HepG2 (cell line): ENCODE measurements around the gene WDR82. TPM values are rescaled to one million over a fixed set of nuclear protein-coding genes. Genes with fewer than 3 reads are reported as not detected.

ENCODE experiments used
- CREB1 ChIP-seq, 2 experiments: fragments of 450-650 bp in 1 of 2; IDR thresholded peaks; 2 replicates each; pipeline ENCODE4 v1.6.1; 2016 to 2017; ENCODE audit warnings: control low read depth in 1 of 2, mild to moderate bottlenecking in 1 of 2, missing compliant biosample characterization in 1 of 2, missing genetic modification characterization in 1 of 2
- FOXA3 ChIP-seq: IDR thresholded peaks from 2 replicates; pipeline ENCODE4 v1.6.1; 2016; ENCODE audit warnings: missing genetic modification reagents, missing compliant biosample characterization
- FUBP1 ChIP-seq: sonication (generic); formaldehyde crosslinking; IDR thresholded peaks from 2 replicates; pipeline ENCODE4 v1.5.1; 2020; ENCODE audit warnings: missing genetic modification reagents, mild to moderate bottlenecking, borderline replicate concordance
- HHEX ChIP-seq: IDR thresholded peaks from 2 replicates; pipeline ENCODE4 v1.6.1; 2016; ENCODE audit warnings: control low read depth
- HOXA7 ChIP-seq: sonication (generic); formaldehyde crosslinking; IDR thresholded peaks from 2 replicates; pipeline ENCODE4 v1.8.1; 2022; ENCODE audit warnings: mild to moderate bottlenecking, missing genetic modification reagents, moderate library complexity
- IRF9 ChIP-seq: sonication (generic); formaldehyde crosslinking; IDR thresholded peaks from 2 replicates; pipeline ENCODE4 v1.8.0; 2022; ENCODE audit warnings: missing genetic modification reagents, mild to moderate bottlenecking, borderline replicate concordance
- LCORL ChIP-seq, 2 experiments: fragments of 450-650 bp in 1 of 2; sonication (generic) in 1 of 2; formaldehyde crosslinking in 1 of 2; IDR thresholded peaks; 2 replicates each; pipeline versions ENCODE4 v1.5.0 to v1.6.1; 2017 to 2020; ENCODE audit warnings: antibody characterized with exemption in 1 of 2, missing genetic modification reagents in 1 of 2
- NR2C2 ChIP-seq: sonication (generic); formaldehyde crosslinking; IDR thresholded peaks from 2 replicates; pipeline ENCODE4 v1.4.0; 2020; ENCODE audit warnings: missing genetic modification reagents, mild to moderate bottlenecking, moderate library complexity, borderline replicate concordance
- REL ChIP-seq: sonication (generic); formaldehyde crosslinking; conservative IDR thresholded peaks from 2 replicates; pipeline ENCODE4 v1.8.0; 2022; ENCODE audit warnings: mild to moderate bottlenecking, missing genetic modification reagents, moderate library complexity
- SSRP1 ChIP-seq: IDR thresholded peaks from 2 replicates; pipeline ENCODE4 v1.6.1; 2016; ENCODE audit warnings: control low read depth
- THRA ChIP-seq: sonication (generic); formaldehyde crosslinking; IDR thresholded peaks from 2 replicates; pipeline ENCODE4 v1.4.0; 2020; ENCODE audit warnings: missing genetic modification reagents, borderline replicate concordance
- ZNF124 ChIP-seq: sonication (generic); formaldehyde crosslinking; IDR thresholded peaks from 2 replicates; pipeline ENCODE4 v1.4.0; 2020; ENCODE audit warnings: missing genetic modification reagents
- ZNF354B ChIP-seq: sonication (generic); formaldehyde crosslinking; IDR thresholded peaks from 2 replicates; pipeline ENCODE4 v1.8.0; 2022; ENCODE audit warnings: mild to moderate bottlenecking, missing genetic modification reagents
- ZNF563 ChIP-seq: sonication (generic); formaldehyde crosslinking; IDR thresholded peaks from 2 replicates; pipeline ENCODE4 v1.8.0; 2022; ENCODE audit warnings: mild to moderate bottlenecking, moderate library complexity, missing genetic modification reagents
- ZNF644 ChIP-seq: IDR thresholded peaks from 2 replicates; pipeline ENCODE4 v1.6.1; 2016; ENCODE audit warnings: low read depth
- ZNF792 ChIP-seq: IDR thresholded peaks from 2 replicates; pipeline ENCODE4 v1.6.1; 2016
- polyA plus RNA-seq, 8 experiments: library from polyadenylated mRNA; depleted of rRNA in 3 of 8; stranded (reverse) in 7 of 8; unstranded in 1 of 8; fragments of >200 nt; fragmentation: Illumina TruSeq in 4 of 8; extraction: Trizol in 4 of 8; gene quantifications; 2 replicates each; pipeline versions ENCODE4 v1.2.1 to v1.2.3, GENCODE V29; 2011 to 2016; ENCODE audit warnings: low read depth in 4 of 8, missing spikeins in 1 of 8, mixed read lengths in 1 of 8; ENCODE audit not compliant: insufficient read depth in 1 of 8
- total RNA-seq, 5 experiments: library from RNA; depleted of rRNA; stranded (reverse); fragments of >200 nt; fragmentation: Illumina TruSeq; extraction: Trizol; gene quantifications; 2 replicates each; pipeline ENCODE4 v1.2.3, GENCODE V29; 2016; ENCODE audit warnings: low read depth in 1 of 5
- TF ChIP-seq, protein P1 (sequence below): sonication (generic); formaldehyde crosslinking; IDR thresholded peaks from 2 replicates; pipeline ENCODE4 v1.4.0; 2020; ENCODE audit warnings: missing genetic modification reagents; ENCODE audit errors: not compliant biosample characterization
- TF ChIP-seq, protein P2 (sequence below): IDR thresholded peaks from 2 replicates; pipeline ENCODE4 v1.6.1; 2016; ENCODE audit warnings: missing compliant biosample characterization, missing genetic modification reagents, borderline replicate concordance
- TF ChIP-seq, protein P3 (sequence below): sonication (generic); formaldehyde crosslinking; IDR thresholded peaks from 2 replicates; pipeline ENCODE4 v1.4.0; 2020; ENCODE audit warnings: missing genetic modification reagents
- TF ChIP-seq, protein P4 (sequence below): sonication (generic); formaldehyde crosslinking; IDR thresholded peaks from 2 replicates; pipeline ENCODE4 v1.5.0; 2020; ENCODE audit warnings: missing genetic modification reagents, mild to moderate bottlenecking, borderline replicate concordance

The WDR82 gene
- total and polyA plus RNA-seq, 2 of the 13 experiments (the other 11 are each of a cell fraction or from before 2014, with no cell fraction given), result 39.1 to 59.5 TPM

DNA sequence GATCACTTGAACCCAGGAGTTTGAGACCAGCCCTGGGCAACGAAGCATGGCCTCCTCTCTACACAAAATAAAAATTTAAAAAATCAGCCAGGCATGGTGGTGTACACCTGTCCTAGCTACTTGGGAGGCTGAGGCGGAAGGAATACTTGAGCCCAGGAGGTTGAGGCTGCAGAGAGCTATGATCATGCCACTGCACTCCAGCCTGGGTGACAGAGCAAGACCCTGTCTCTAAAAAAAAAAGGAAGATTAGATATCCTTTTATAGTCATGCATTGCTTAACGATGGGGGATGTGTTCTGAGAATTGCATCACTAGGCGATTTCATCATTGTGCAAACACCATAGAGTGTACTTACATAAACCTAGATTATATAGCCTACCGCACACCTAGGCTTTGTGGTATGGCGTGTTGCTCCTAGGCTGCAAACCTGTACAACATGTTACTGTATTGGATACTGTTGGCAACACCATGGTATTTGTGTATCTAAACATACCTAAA lies 67.9 kb downstream of the WDR82 start (continued):
- TF ChIP-seq, protein P1, sequence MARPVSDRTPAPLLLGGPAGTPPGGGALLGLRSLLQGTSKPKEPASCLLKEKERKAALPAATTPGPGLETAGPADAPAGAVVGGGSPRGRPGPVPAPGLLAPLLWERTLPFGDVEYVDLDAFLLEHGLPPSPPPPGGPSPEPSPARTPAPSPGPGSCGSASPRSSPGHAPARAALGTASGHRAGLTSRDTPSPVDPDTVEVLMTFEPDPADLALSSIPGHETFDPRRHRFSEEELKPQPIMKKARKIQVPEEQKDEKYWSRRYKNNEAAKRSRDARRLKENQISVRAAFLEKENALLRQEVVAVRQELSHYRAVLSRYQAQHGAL, result no peak
- TF ChIP-seq ZNF124 (CRISPR knock-in tag), result peak; percentile 55; the same call in 1 of the 2 replicates
- peak; percentile 88 for TF ChIP-seq THRA (CRISPR knock-in tag)
- TF ChIP-seq ZNF563 (CRISPR knock-in tag), result 0 out of 2 replicates have a peak, but pooled peaks have one; percentile 29
- TF ChIP-seq HOXA7 (CRISPR knock-in tag), result no peak
- TF ChIP-seq HHEX, result peak; percentile 75; the same call in 1 of the 2 replicates
- TF ChIP-seq, protein P2, sequence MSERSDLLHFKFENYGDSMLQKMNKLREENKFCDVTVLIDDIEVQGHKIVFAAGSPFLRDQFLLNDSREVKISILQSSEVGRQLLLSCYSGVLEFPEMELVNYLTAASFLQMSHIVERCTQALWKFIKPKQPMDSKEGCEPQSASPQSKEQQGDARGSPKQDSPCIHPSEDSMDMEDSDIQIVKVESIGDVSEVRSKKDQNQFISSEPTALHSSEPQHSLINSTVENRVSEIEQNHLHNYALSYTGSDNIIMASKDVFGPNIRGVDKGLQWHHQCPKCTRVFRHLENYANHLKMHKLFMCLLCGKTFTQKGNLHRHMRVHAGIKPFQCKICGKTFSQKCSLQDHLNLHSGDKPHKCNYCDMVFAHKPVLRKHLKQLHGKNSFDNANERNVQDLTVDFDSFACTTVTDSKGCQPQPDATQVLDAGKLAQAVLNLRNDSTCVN (CRISPR knock-in tag), result peak; percentile 99
- TF ChIP-seq IRF9, result no peak
- TF ChIP-seq, protein P3, sequence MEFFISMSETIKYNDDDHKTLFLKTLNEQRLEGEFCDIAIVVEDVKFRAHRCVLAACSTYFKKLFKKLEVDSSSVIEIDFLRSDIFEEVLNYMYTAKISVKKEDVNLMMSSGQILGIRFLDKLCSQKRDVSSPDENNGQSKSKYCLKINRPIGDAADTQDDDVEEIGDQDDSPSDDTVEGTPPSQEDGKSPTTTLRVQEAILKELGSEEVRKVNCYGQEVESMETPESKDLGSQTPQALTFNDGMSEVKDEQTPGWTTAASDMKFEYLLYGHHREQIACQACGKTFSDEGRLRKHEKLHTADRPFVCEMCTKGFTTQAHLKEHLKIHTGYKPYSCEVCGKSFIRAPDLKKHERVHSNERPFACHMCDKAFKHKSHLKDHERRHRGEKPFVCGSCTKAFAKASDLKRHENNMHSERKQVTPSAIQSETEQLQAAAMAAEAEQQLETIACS, result no peak
- TF ChIP-seq FUBP1 (CRISPR knock-in tag), result peak; percentile 54; the same call in 1 of the 2 replicates
- TF ChIP-seq SSRP1 (CRISPR knock-in tag), result 0 out of 2 replicates have a peak, but pooled peaks have one; percentile 65
- TF ChIP-seq LCORL (IDR thresholded peaks at IDR 0.05), result peak; percentile 81
- TF ChIP-seq LCORL (CRISPR knock-in tag; IDR thresholded peaks at IDR 0.05), result peak; percentile 70; the same call in 1 of the 2 replicates
- 0 out of 2 replicates have a peak, but pooled peaks have one; percentile 80 for TF ChIP-seq ZNF644 (CRISPR knock-in tag)
- TF ChIP-seq FOXA3 (CRISPR knock-in tag), result peak; percentile 99
- TF ChIP-seq NR2C2 (CRISPR knock-in tag), result peak; percentile 69
- TF ChIP-seq ZNF354B (CRISPR knock-in tag), result no peak
- TF ChIP-seq REL, result no peak
- TF ChIP-seq, protein P4, sequence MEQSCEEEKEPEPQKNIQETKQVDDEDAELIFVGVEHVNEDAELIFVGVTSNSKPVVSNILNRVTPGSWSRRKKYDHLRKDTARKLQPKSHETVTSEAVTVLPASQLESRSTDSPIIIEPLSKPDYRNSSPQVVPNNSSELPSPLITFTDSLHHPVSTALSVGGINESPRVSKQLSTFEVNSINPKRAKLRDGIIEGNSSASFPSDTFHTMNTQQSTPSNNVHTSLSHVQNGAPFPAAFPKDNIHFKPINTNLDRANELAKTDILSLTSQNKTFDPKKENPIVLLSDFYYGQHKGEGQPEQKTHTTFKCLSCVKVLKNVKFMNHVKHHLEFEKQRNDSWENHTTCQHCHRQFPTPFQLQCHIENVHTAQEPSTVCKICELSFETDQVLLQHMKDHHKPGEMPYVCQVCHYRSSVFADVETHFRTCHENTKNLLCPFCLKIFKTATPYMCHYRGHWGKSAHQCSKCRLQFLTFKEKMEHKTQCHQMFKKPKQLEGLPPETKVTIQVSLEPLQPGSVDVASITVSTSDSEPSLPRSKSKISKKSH, result no peak
- peak; percentile 80; the same call in 1 of the 2 replicates for TF ChIP-seq ZNF792
- TF ChIP-seq CREB1 (IDR thresholded peaks at IDR 0.05), result peak; percentile 62
- TF ChIP-seq CREB1 (CRISPR knock-in tag; IDR thresholded peaks at IDR 0.05), result peak; percentile 79
